ENCODE data around the gene MOBP.

DNA sequence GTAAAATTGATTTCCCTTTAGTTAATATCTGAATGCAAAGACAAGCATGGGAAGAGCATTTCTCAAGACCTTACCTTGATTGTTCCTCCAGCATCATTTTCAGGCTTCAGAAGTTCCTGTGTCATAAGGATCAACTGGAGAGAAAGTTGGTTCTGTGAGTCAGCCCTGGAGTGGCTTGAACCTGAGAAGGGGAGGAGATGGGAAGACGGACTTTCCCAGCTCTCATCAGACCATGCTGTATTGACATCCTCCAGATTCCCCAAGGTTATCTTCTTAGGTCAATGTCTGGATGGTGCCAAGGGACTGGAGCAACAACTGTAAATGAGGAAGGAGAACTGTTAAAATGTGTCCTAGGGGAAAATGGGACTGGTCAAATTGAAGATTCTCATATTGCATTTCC is 40.0 kb upstream of the MOBP start:
- no peak for TF ChIP-seq CTCF (IDR thresholded peaks at IDR 0.05)
- no peak for TF ChIP-seq POLR2AphosphoS5 (IDR thresholded peaks at IDR 0.05)
- TF ChIP-seq POLR2A (IDR thresholded peaks at IDR 0.05) = no peak
